Measurements from ENCODE around the gene WDR18.
A peak's percentile ranks its signal among the peaks of the same experiment; 100 is the strongest.

Gene WDR18

GRCh38 chr19:939922-940321 is 44.2 kb upstream of the WDR18 start:
- no peak for DNase-seq (ENCODE audit: low read depth in 2 of 2)
- no peak for TF ChIP-seq CTCF (IDR thresholded peaks at IDR 0.05; ENCODE audit: low read depth, low read length)
- H3K4me3 ChIP-seq (replicated peaks in 1 of 2; ENCODE audit: low read depth in 2 of 2, low read length in 2 of 2): no peak overlapping the region

- DNase-seq (ENCODE audit: low read depth in 2 of 2): peak in 1 of 2 donors; percentile 36
- H3K4me3 ChIP-seq (replicated peaks in 1 of 2; ENCODE audit: low read depth in 2 of 2, low read length in 2 of 2): no peak overlapping the region
- TF ChIP-seq CTCF (IDR thresholded peaks at IDR 0.05; ENCODE audit: low read depth, low read length): no peak
Observed at GRCh38 chr19:940591-941291, 43.4 kb upstream of the WDR18 start.

GRCh38 chr19:941292-942132 is 42.6 kb upstream of the WDR18 start:
- no peak overlapping the region for H3K4me3 ChIP-seq (replicated peaks in 1 of 2; ENCODE audit: low read depth in 2 of 2, low read length in 2 of 2)
- TF ChIP-seq CTCF (IDR thresholded peaks at IDR 0.05; ENCODE audit: low read depth, low read length): no peak
- no peak for DNase-seq (ENCODE audit: low read depth in 2 of 2)

- TF ChIP-seq CTCF (IDR thresholded peaks at IDR 0.05; ENCODE audit: low read depth, low read length): no peak
- DNase-seq (ENCODE audit: low read depth in 2 of 2): no peak
- no peak overlapping the region for H3K4me3 ChIP-seq (replicated peaks in 1 of 2; ENCODE audit: low read depth in 2 of 2, low read length in 2 of 2)
Observed at GRCh38 chr19:942133-942645, 42.0 kb upstream of the WDR18 start.

GRCh38 chr19:943551-944170 is 40.5 kb upstream of the WDR18 start:
- H3K4me3 ChIP-seq (replicated peaks in 1 of 2; ENCODE audit: low read depth in 2 of 2, low read length in 2 of 2): no peak overlapping the region
- TF ChIP-seq CTCF (IDR thresholded peaks at IDR 0.05; ENCODE audit: low read depth, low read length): no peak
- no peak for DNase-seq (ENCODE audit: low read depth in 2 of 2)

- no peak for TF ChIP-seq CTCF (IDR thresholded peaks at IDR 0.05; ENCODE audit: low read depth, low read length)
- no peak overlapping the region for H3K4me3 ChIP-seq (replicated peaks in 1 of 2; ENCODE audit: low read depth in 2 of 2, low read length in 2 of 2)
- DNase-seq (ENCODE audit: low read depth in 2 of 2): peak; percentile 49 to 85
Observed at GRCh38 chr19:944171-944567, 40.0 kb upstream of the WDR18 start.

All from cardiac fibroblast (primary cell).